Erythroblast (primary cell): ENCODE measurements around the gene CFAP46.

ENCODE experiments used
- GATA1 ChIP-seq: IDR thresholded peaks from 2 replicates; pipeline ENCODE4 v1.6.1; 2011; ENCODE audit warnings: low read depth, mild to moderate bottlenecking, control low read depth, low read length, moderate library complexity
- POLR2A ChIP-seq: IDR thresholded peaks from 2 replicates; pipeline ENCODE4 v1.6.1; 2011; ENCODE audit warnings: mild to moderate bottlenecking, low read length

GRCh38 chr10:132986076-132986475 lies 43.7 kb upstream of the CFAP46 start:
- TF ChIP-seq POLR2A (no peak), GATA1 (no peak)
